Tongue (tissue), 3 donors: ENCODE results near the gene SEPTIN1. TPM values are rescaled to one million over a fixed set of nuclear protein-coding genes. Genes with fewer than 3 reads are reported as not detected.
"Not testable (repeated sequence)": the region's sequence is repeated elsewhere in the genome, so short reads cannot be mapped to it uniquely, and the experiment has no call there.

ENCODE experiments used
- DNase-seq: peaks from one replicate; pipeline ENCODE4 v3.0.0-alpha.2; 2015
- small RNA-seq: library from RNA; depleted of rRNA; stranded (forward); fragments of <200 nt; gene quantifications from one replicate; pipeline ENCODE3, GENCODE V24; 2014; ENCODE audit warnings: low replicate concordance
- total RNA-seq: library from RNA; depleted of rRNA; stranded (reverse); fragments of >200 nt; gene quantifications from one replicate; pipeline ENCODE4 v1.2.3, GENCODE V29; 2014

Gene SEPTIN1
- total RNA-seq, 1 donor from 2014 or later = not detected

GRCh38 chr16:30341971-30342370 lies 40.4 kb downstream of the SEPTIN1 start:
- not testable (repeated sequence) for DNase-seq

- no peak for DNase-seq
These were observed 41.7 kb downstream of the SEPTIN1 start for GRCh38 chr16:30340621-30341020.

GRCh38 chr16:30338715-30339114 lies 43.6 kb downstream of the SEPTIN1 start:
- DNase-seq = not testable (repeated sequence)

- DNase-seq = not testable (repeated sequence)
These were observed 44.4 kb downstream of the SEPTIN1 start for GRCh38 chr16:30337964-30338357.

GRCh38 chr16:30335598-30336474 lies 46.5 kb downstream of the SEPTIN1 start:
- DNase-seq = no peak

- peak; percentile 85 for DNase-seq
These were observed 47.2 kb downstream of the SEPTIN1 start for GRCh38 chr16:30335028-30335597.

GRCh38 chr16:30334473-30334989 lies 47.8 kb downstream of the SEPTIN1 start:
- DNase-seq = peak; percentile 86

Small RNA genes within 50 kb of the gene (small RNA-seq; reads per million reads assigned to genes)
- gene RF00406 = 0.21 reads per million, percentile 30 among the genes with 10 or more reads in this experiment

Other genes with a start within 250 kb of the SEPTIN1 start
- 14.8 TPM for gene CORO1A, start 199.0 kb downstream of the SEPTIN1 start, total RNA-seq
- gene BOLA2B, start 188.9 kb downstream of the SEPTIN1 start, total RNA-seq = 40.7 TPM
- 13.7 TPM for gene SLX1A, start 188.7 kb downstream of the SEPTIN1 start, total RNA-seq
- 5.8 TPM for gene SULT1A3, start 183.3 kb downstream of the SEPTIN1 start, total RNA-seq
- 2.4 TPM for gene NPIPB13, start 134.1 kb downstream of the SEPTIN1 start, total RNA-seq
- gene CD2BP2, start 27.3 kb downstream of the SEPTIN1 start, total RNA-seq = 29.8 TPM
- 40.0 TPM for gene TBC1D10B, start 12.1 kb downstream of the SEPTIN1 start, total RNA-seq
- 9,092 TPM for gene MYL11, start 7.8 kb downstream of the SEPTIN1 start, total RNA-seq
- gene ZNF48, start 12.9 kb upstream of the SEPTIN1 start, total RNA-seq = 6.4 TPM
- 12.1 TPM for gene ZNF771, start 25.0 kb upstream of the SEPTIN1 start, total RNA-seq
- 22.8 TPM for gene DCTPP1, start 47.5 kb upstream of the SEPTIN1 start, total RNA-seq
- gene SEPHS2, start 63.3 kb upstream of the SEPTIN1 start, total RNA-seq = 16.4 TPM
- gene ITGAL, start 90.2 kb upstream of the SEPTIN1 start, total RNA-seq = 3.7 TPM
- 25.6 TPM for gene ZNF768, start 144.0 kb upstream of the SEPTIN1 start, total RNA-seq
- gene ZNF747, start 152.3 kb upstream of the SEPTIN1 start, total RNA-seq = 14.7 TPM
- gene ZNF764, start 175.8 kb upstream of the SEPTIN1 start, total RNA-seq = 8.0 TPM
- 4.5 TPM for gene ZNF688, start 189.2 kb upstream of the SEPTIN1 start, total RNA-seq
- gene ZNF785, start 203.1 kb upstream of the SEPTIN1 start, total RNA-seq = 12.1 TPM
- 4.3 TPM for gene ZNF689, start 227.8 kb upstream of the SEPTIN1 start, total RNA-seq